Fibroblast of lung (primary cell): ENCODE measurements around the gene LKAAEAR1.
"Not testable (repeated sequence)": the region's sequence is repeated elsewhere in the genome, so short reads cannot be mapped to it uniquely, and the experiment has no call there.

ENCODE experiments used
- EZH2 ChIP-seq: IDR thresholded peaks from 2 replicates; pipeline ENCODE4 v1.5.1; 2012; ENCODE audit warnings: low read length, control low read depth, mild to moderate bottlenecking; ENCODE audit errors: missing control alignments
- TF ChIP-seq, protein P1 (sequence below), 2 donors: IDR thresholded peaks in 1 of 2; conservative IDR thresholded peaks in 1 of 2; 1 replicate in 1 of 2; 2 replicates in 1 of 2; pipeline ENCODE4 v1.5.1; 2011 to 2012; ENCODE audit warnings: low read length in 2 of 2, control low read depth in 1 of 2, inconsistent platforms in 1 of 2, low read depth in 1 of 2, mild to moderate bottlenecking in 1 of 2

- TF ChIP-seq, protein P1, sequence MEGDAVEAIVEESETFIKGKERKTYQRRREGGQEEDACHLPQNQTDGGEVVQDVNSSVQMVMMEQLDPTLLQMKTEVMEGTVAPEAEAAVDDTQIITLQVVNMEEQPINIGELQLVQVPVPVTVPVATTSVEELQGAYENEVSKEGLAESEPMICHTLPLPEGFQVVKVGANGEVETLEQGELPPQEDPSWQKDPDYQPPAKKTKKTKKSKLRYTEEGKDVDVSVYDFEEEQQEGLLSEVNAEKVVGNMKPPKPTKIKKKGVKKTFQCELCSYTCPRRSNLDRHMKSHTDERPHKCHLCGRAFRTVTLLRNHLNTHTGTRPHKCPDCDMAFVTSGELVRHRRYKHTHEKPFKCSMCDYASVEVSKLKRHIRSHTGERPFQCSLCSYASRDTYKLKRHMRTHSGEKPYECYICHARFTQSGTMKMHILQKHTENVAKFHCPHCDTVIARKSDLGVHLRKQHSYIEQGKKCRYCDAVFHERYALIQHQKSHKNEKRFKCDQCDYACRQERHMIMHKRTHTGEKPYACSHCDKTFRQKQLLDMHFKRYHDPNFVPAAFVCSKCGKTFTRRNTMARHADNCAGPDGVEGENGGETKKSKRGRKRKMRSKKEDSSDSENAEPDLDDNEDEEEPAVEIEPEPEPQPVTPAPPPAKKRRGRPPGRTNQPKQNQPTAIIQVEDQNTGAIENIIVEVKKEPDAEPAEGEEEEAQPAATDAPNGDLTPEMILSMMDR (conservative IDR thresholded peaks at IDR 0.05 in 1 of 2, IDR thresholded peaks at IDR 0.05 in 1 of 2; ENCODE audit: low read depth in 1 of 2, low read length in 2 of 2), result not testable (repeated sequence)
- TF ChIP-seq EZH2, result not testable (repeated sequence)
These were observed 38.7 kb upstream of the LKAAEAR1 start for GRCh38 chr20:64122927-64123326.
